H1 (cell line): ENCODE measurements around the gene DHRS9. TPM values are rescaled to one million over a fixed set of nuclear protein-coding genes. Genes with fewer than 3 reads are reported as not detected.

Experiments used
- CTCF ChIA-PET: fragments of 300-600 bp; sonication (Branson Sonifier 250); formaldehyde crosslinking; loops from one replicate; lab custom pipeline; 2021; ENCODE audit not compliant: partially characterized antibody; lab: Charles Lee
- POLR2A ChIA-PET: fragments of 300-600 bp; sonication (Branson Sonifier 250); formaldehyde crosslinking; loops from one replicate; lab custom pipeline; 2021; ENCODE audit warnings: inconsistent platforms; ENCODE audit not compliant: partially characterized antibody; lab: Charles Lee
- DNase-seq, 2 experiments: peaks; one replicate each; pipeline versions ENCODE4 v3.0.0 to v3.0.0-alpha.2; 2010 to 2022; ENCODE audit warnings: low spot score in 2 of 2, low read depth in 1 of 2, mixed read lengths in 1 of 2
- FAIRE-seq: peaks from 2 replicates; lab custom pipeline; 2011; peaks lifted over from hg19 to GRCh38; lab: Jason Lieb, UNC
- H2AFZ ChIP-seq: 2 replicates; pipeline ENCODE4 v1.8.1; 2012; ENCODE audit warnings: low read length, inconsistent platforms
- H2AK5ac ChIP-seq: 2 replicates; pipeline ENCODE4 v1.6.1; 2013; ENCODE audit warnings: low read depth, low read length
- H2BK120ac ChIP-seq: replicated peaks from 2 replicates; pipeline ENCODE3; 2013; ENCODE audit warnings: low read depth, low read length, inconsistent platforms
- H2BK12ac ChIP-seq: 2 replicates; pipeline ENCODE4 v1.6.1; 2013; ENCODE audit warnings: low read depth, low read length
- H2BK15ac ChIP-seq: 2 replicates; pipeline ENCODE4 v1.6.1; 2013; ENCODE audit warnings: low read length
- H2BK20ac ChIP-seq: 2 replicates; pipeline ENCODE4 v1.6.1; 2013; ENCODE audit warnings: low read length
- H2BK5ac ChIP-seq: 2 replicates; pipeline ENCODE4 v1.6.1; 2013; ENCODE audit warnings: low read depth, low read length
- H3K14ac ChIP-seq: 2 replicates; pipeline ENCODE4 v1.6.1; 2013; ENCODE audit warnings: inconsistent platforms; ENCODE audit not compliant: insufficient read length
- H3K18ac ChIP-seq: 2 replicates; pipeline ENCODE4 v1.6.1; 2013; ENCODE audit warnings: low read length; ENCODE audit errors: extremely low read depth
- H3K23ac ChIP-seq: 2 replicates; pipeline ENCODE4 v1.6.1; 2013; ENCODE audit warnings: inconsistent platforms; ENCODE audit not compliant: insufficient read length
- H3K23me2 ChIP-seq: 2 replicates; pipeline ENCODE4 v1.6.1; 2013; ENCODE audit warnings: low read depth, low read length
- H3K27ac ChIP-seq: 2 replicates; pipeline ENCODE4 v1.6.1; 2011; ENCODE audit warnings: low read depth, low read length, inconsistent platforms
- H3K27me3 ChIP-seq, 4 experiments: replicated peaks in 1 of 4; 1 replicate in 1 of 4; 2 replicates in 3 of 4; pipeline versions ENCODE4 v1.6.1 to v1.8.1; 2011 to 2013; ENCODE audit warnings: low read length in 3 of 4, mild to moderate bottlenecking in 3 of 4, inconsistent platforms in 2 of 4, mixed read lengths in 2 of 4, moderate library complexity in 1 of 4; ENCODE audit not compliant: control insufficient read depth in 3 of 4, insufficient read depth in 3 of 4; ENCODE audit errors: extremely low read depth in 1 of 4
- H3K36me3 ChIP-seq, 4 experiments: 2 replicates each; pipeline versions ENCODE4 v1.6.1 to v1.8.1; 2011 to 2013; ENCODE audit warnings: mild to moderate bottlenecking in 4 of 4, low read length in 3 of 4, moderate library complexity in 2 of 4, control low read depth in 1 of 4, inconsistent platforms in 1 of 4; ENCODE audit not compliant: insufficient read depth in 4 of 4, control insufficient read depth in 2 of 4
- H3K4ac ChIP-seq: replicated peaks from 2 replicates; pipeline ENCODE3; 2013; ENCODE audit warnings: low read length, low read depth, mixed read lengths, inconsistent platforms; ENCODE audit not compliant: insufficient read length
- H3K4me1 ChIP-seq, 4 experiments: replicated peaks in 1 of 4; 1 replicate in 1 of 4; 2 replicates in 3 of 4; pipeline versions ENCODE4 v1.6.1 to v1.8.1; 2011 to 2013; ENCODE audit warnings: low read length in 3 of 4, inconsistent platforms in 2 of 4, mixed read lengths in 1 of 4; ENCODE audit not compliant: insufficient read depth in 4 of 4, control insufficient read depth in 3 of 4
- H3K4me2 ChIP-seq, 2 experiments: 2 replicates each; pipeline versions ENCODE4 v1.6.1 to v1.8.1; 2011 to 2013; ENCODE audit warnings: low read depth in 2 of 2, low read length in 2 of 2, control low read depth in 1 of 2, inconsistent platforms in 1 of 2, mild to moderate bottlenecking in 1 of 2; ENCODE audit not compliant: insufficient read depth in 1 of 2
- H3K4me3 ChIP-seq, 4 experiments: fragments of 200-600, 300-600 bp in 1 of 4; sonication (generic), shearing (Covaris generic), sonication (Bioruptor Twin) in 1 of 4; 2 replicates each; pipeline versions ENCODE4 v1.5.1 to v1.8.1; 2011 to 2016; ENCODE audit warnings: low read length in 4 of 4, low read depth in 3 of 4, control low read depth in 2 of 4, inconsistent platforms in 2 of 4, mild to moderate bottlenecking in 2 of 4, mixed read lengths in 1 of 4, moderate library complexity in 1 of 4; ENCODE audit not compliant: insufficient read depth in 2 of 4; ENCODE audit errors: extremely low read depth in 1 of 4
- H3K56ac ChIP-seq: replicated peaks from 2 replicates; pipeline ENCODE3; 2013; ENCODE audit warnings: low read depth, mild to moderate bottlenecking, mixed read lengths, low read length, inconsistent platforms; ENCODE audit not compliant: insufficient read length
- H3K79me1 ChIP-seq: 2 replicates; pipeline ENCODE4 v1.6.1; 2013; ENCODE audit warnings: low read depth, low read length, control low read depth
- H3K79me2 ChIP-seq, 2 experiments: 2 replicates each; pipeline versions ENCODE4 v1.6.1 to v1.8.1; 2012 to 2013; ENCODE audit warnings: low read length in 2 of 2, mild to moderate bottlenecking in 2 of 2, inconsistent platforms in 1 of 2; ENCODE audit not compliant: insufficient read depth in 2 of 2, control insufficient read depth in 1 of 2
- H3K9ac ChIP-seq, 4 experiments: replicated peaks in 1 of 4; 1 replicate in 1 of 4; 2 replicates in 3 of 4; pipeline versions ENCODE4 v1.6.1 to v1.8.1; 2011 to 2013; ENCODE audit warnings: low read depth in 3 of 4, low read length in 3 of 4, control low read depth in 2 of 4, mild to moderate bottlenecking in 2 of 4, moderate library complexity in 2 of 4, inconsistent platforms in 1 of 4; ENCODE audit errors: extremely low read depth in 1 of 4
- H3K9me3 ChIP-seq, 2 experiments: 2 replicates each; pipeline versions ENCODE4 v1.6.1 to v1.8.1; 2012 to 2013; ENCODE audit warnings: mild to moderate bottlenecking in 2 of 2, moderate library complexity in 2 of 2, control low read depth in 1 of 2, inconsistent platforms in 1 of 2, low read depth in 1 of 2, low read length in 1 of 2, mixed read lengths in 1 of 2; ENCODE audit not compliant: insufficient read depth in 2 of 2
- H4K20me1 ChIP-seq, 2 experiments: replicated peaks in 1 of 2; 2 replicates each; pipeline versions ENCODE3 to v1.8.1; 2011 to 2013; ENCODE audit warnings: inconsistent platforms in 2 of 2, low read length in 2 of 2, mild to moderate bottlenecking in 1 of 2; ENCODE audit not compliant: insufficient read depth in 2 of 2, control insufficient read depth in 1 of 2
- H4K5ac ChIP-seq: 2 replicates; pipeline ENCODE4 v1.6.1; 2013; ENCODE audit warnings: low read length, low read depth, mixed read lengths, inconsistent platforms; ENCODE audit not compliant: insufficient read length
- H4K8ac ChIP-seq: 2 replicates; pipeline ENCODE4 v1.8.0; 2013; ENCODE audit warnings: mild to moderate bottlenecking, moderate library complexity, low read length, inconsistent platforms; ENCODE audit not compliant: insufficient read depth; ENCODE audit errors: extremely low read depth
- H4K91ac ChIP-seq: replicated peaks from 2 replicates; pipeline ENCODE3; 2013; ENCODE audit warnings: low read length, mixed read lengths, inconsistent platforms; ENCODE audit not compliant: insufficient read length
- BRCA1 ChIP-seq: IDR thresholded peaks from 2 replicates; pipeline ENCODE4 v1.6.1; 2012; ENCODE audit warnings: low read depth, low read length, improper control_type of control experiment
- CBX5 ChIP-seq: fragments of 300-800, 300-1000 bp; sonication (generic); IDR thresholded peaks from 2 replicates; pipeline ENCODE4 v1.7.1; 2016; ENCODE audit warnings: antibody characterized with exemption, low read length, low read depth
- CREB1 ChIP-seq: IDR thresholded peaks from 2 replicates; pipeline ENCODE4 v1.6.1; 2012; ENCODE audit warnings: inconsistent platforms
- NANOG ChIP-seq: IDR thresholded peaks from 2 replicates; pipeline ENCODE4 v1.6.1; 2011; ENCODE audit warnings: low read length, low read depth, mild to moderate bottlenecking, inconsistent platforms; ENCODE audit not compliant: insufficient read depth, poor library complexity, severe bottlenecking
- SUZ12 ChIP-seq: fragments of 200-600 bp; sonication (generic); IDR thresholded peaks from 2 replicates; pipeline ENCODE4 v1.6.1; 2012; ENCODE audit warnings: mild to moderate bottlenecking, inconsistent platforms, low read length, moderate library complexity, mixed read lengths
- WGBS, 2 experiments: shearing (Covaris generic) in 1 of 2; methylation state at CpG; one replicate each; pipeline versions ENCODE4 v1.1.6 to v1.1.7; 2013 to 2015; ENCODE audit warnings: low lambda C conversion rate in 2 of 2, mixed read lengths in 2 of 2, inconsistent platforms in 1 of 2, low coverage in 1 of 2, missing lambda C conversion rate in 1 of 2; ENCODE audit not compliant: insufficient replicate concordance in 2 of 2, insufficient coverage in 1 of 2, insufficient read length in 1 of 2; ENCODE audit errors: extremely low coverage in 1 of 2, missing lambda C conversion rate in 1 of 2; 5-methylcytosine and 5-hydroxymethylcytosine counted together
- polyA plus RNA-seq, 7 experiments: library from polyadenylated mRNA; depleted of rRNA in 3 of 7; stranded (reverse) in 5 of 7; unstranded in 2 of 7; fragments of >200 nt in 5 of 7; fragments of 200-250 nt in 2 of 7; gene quantifications; 1 replicate in 5 of 7; 2 replicates in 1 of 7; 4 replicates in 1 of 7; pipeline versions ENCODE4 v1.2.1 to v1.2.3, GENCODE V29; 2011 to 2013; ENCODE audit warnings: missing spikeins in 2 of 7, mixed read lengths in 2 of 7
- total RNA-seq: library from RNA; stranded (reverse); fragmentation: NEBNext Ultra II Directional; extraction: Animal tissue kit (Norgen Biotek cat#: 25700); gene quantifications from 2 replicates; pipeline ENCODE4 v1.2.1, GENCODE V29; 2021

DHRS9 gene
- total and polyA plus RNA-seq, 2 of the 8 experiments (the other 6 are each of a cell fraction or from before 2014, with no cell fraction given): not detected

DNA sequence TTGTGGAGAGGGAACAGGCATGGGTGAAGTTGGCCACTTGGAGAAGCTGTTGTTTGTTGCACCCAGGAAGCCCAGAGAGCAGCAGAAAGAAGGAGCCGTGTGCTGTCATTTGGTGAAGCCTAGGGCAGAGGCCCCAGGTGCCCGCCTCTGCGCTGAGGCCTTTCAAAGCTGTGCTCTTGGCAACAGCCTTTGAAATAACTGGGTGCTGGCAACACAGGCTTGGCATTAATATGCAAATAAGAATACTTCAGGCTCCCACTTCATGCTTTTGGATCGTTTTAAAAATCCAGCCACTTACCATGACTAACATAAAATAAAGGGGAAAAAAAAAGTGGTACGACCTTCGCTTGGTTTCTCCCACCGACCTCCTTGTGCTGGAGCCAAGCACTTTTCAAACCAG is 41.1 kb downstream of the DHRS9 start:
- Histone ChIP-seq H2AK5ac (no peak overlapping the region), H3K4me3 (no peak overlapping the region), H3K79me2 (no peaks in the 10 kb centered on the region), H3K14ac (no peak overlapping the region), H2BK12ac (no peak overlapping the region), H3K18ac (no peak overlapping the region), H3K23me2 (no peaks in the 10 kb centered on the region), H3K27ac (no peak overlapping the region), H2BK5ac (no peak overlapping the region), H3K36me3 (no peaks in the 10 kb centered on the region), H4K20me1 (no peaks in the 10 kb centered on the region), H3K4me1 (peaks cover 0 to 6% (median 3%) of the 10 kb centered on the region in 4 experiments; a peak in 3 of 7 replicates), H2BK20ac (no peak overlapping the region), H3K9me3 (no peaks in the 10 kb centered on the region), H4K91ac (no peak overlapping the region), H3K4ac (no peak overlapping the region), H3K9ac (no peak overlapping the region), H3K56ac (no peak overlapping the region), H4K8ac (no peak overlapping the region; the same call in 1 of the 2 replicates), H2BK15ac (no peak overlapping the region), H3K4me2 (no peak overlapping the region), H2BK120ac (no peak overlapping the region), H3K79me1 (no peaks in the 10 kb centered on the region), H4K5ac (no peak overlapping the region), H3K27me3 (no peaks in the 10 kb centered on the region), H2AFZ (peak overlapping the region; percentile 55; the same call in 1 of the 2 replicates), H3K23ac (no peak overlapping the region)
- no peak for TF ChIP-seq CREB1
- no peak for TF ChIP-seq SUZ12
- TF ChIP-seq CBX5: no peak
- TF ChIP-seq BRCA1: no peak
- TF ChIP-seq NANOG: no peak
- FAIRE-seq (no peak), DNase-seq (no peak)
- CTCF ChIA-PET: interaction anchor here (0.7 to 6.2 kb wide), 25 partner anchors 10 to 294 kb away, joined by 3 to 74 read pairs (median 5); no protein-coding TSS in a partner anchor
- POLR2A ChIA-PET: no interaction called here
- WGBS, 2 experiments: 86% methylated on average over 7 of the region's 7 CpGs; no CpG with 5 or more reads in 1 of the 2 experiments
